Measurements from ENCODE around the gene HS1BP3.

Gene HS1BP3

GRCh38 chr2:20596973-20597859 lies 53.7 kb downstream of the HS1BP3 start:
- DNase-seq, result peak; percentile 32

- DNase-seq, result no peak
Observed at GRCh38 chr2:20596193-20596972, 54.5 kb downstream of the HS1BP3 start.

GRCh38 chr2:20595439-20596192 lies 55.3 kb downstream of the HS1BP3 start:
- no peak for DNase-seq

- DNase-seq, result no peak
Observed at GRCh38 chr2:20594957-20595356, 55.9 kb downstream of the HS1BP3 start.

- DNase-seq, result no peak
Observed at GRCh38 chr2:20594048-20594750, 56.7 kb downstream of the HS1BP3 start.

- DNase-seq, result no peak
Observed at GRCh38 chr2:20593072-20594034, 57.5 kb downstream of the HS1BP3 start.

- DNase-seq, result no peak
Observed at GRCh38 chr2:20592106-20593071, 58.5 kb downstream of the HS1BP3 start.

- DNase-seq, result no peak
Observed at GRCh38 chr2:20590704-20591515, 60.0 kb downstream of the HS1BP3 start.

GRCh38 chr2:20589975-20590703 lies 60.8 kb downstream of the HS1BP3 start:
- DNase-seq, result no peak

GRCh38 chr2:20588918-20589871 lies 61.7 kb downstream of the HS1BP3 start:
- DNase-seq, result no peak

- DNase-seq, result no peak
Observed at GRCh38 chr2:20585710-20586594, 64.9 kb downstream of the HS1BP3 start.

- no peak for DNase-seq
Observed at GRCh38 chr2:20585359-20585709, 65.6 kb downstream of the HS1BP3 start.

GRCh38 chr2:20584399-20585358 lies 66.2 kb downstream of the HS1BP3 start:
- DNase-seq, result no peak

- no peak for DNase-seq
Observed at GRCh38 chr2:20584045-20584398, 66.9 kb downstream of the HS1BP3 start.

- DNase-seq, result no peak
Observed at GRCh38 chr2:20583425-20583881, 67.4 kb downstream of the HS1BP3 start.
